ENCODE measurements around the gene SPPL2B. TPM values are rescaled to one million over a fixed set of nuclear protein-coding genes. Genes with fewer than 3 reads are reported as not detected.

Gene SPPL2B
- total RNA-seq, 5 donors from 2014 or later (not counting 1 experiment from before 2014, with no cell fraction given): 96.5 to 173 (median 133) TPM

GRCh38 chr19:2283835-2284507, 44.5 kb upstream of the SPPL2B start:
- H3K4me3 Mint-ChIP-seq: no peak overlapping the region
- H3K9me3 ChIP-seq: no peaks in the 10 kb centered on the region
- no peaks in the 10 kb centered on the region for H3K27me3 Mint-ChIP-seq
- no peaks in the 10 kb centered on the region for H3K36me3 ChIP-seq (ENCODE audit: control insufficient read depth in 2 of 2, extremely low read depth in 1 of 2, insufficient read depth in 1 of 2, low read length in 1 of 2)
- DNase-seq (no peak), ATAC-seq (replicated peaks in 1 of 4) (no peak)
- H3K27ac Mint-ChIP-seq: no peak overlapping the region
- POLR2A ChIA-PET: interaction anchor here in 1 of 2 donors (0.6 kb wide), 1 partner anchor 830 kb away, joined by 3 read pairs; no protein-coding TSS in a partner anchor
- H3K9me3 Mint-ChIP-seq: no peaks in the 10 kb centered on the region
- CTCF ChIA-PET: no interaction called here
- peaks cover 15 to 27% (median 24%) of the 10 kb centered on the region in 3 donors for H3K4me1 Mint-ChIP-seq
- WGBS (ENCODE audit: insufficient coverage): 100% methylated on average over 1 of the region's 8 CpGs
- no peak overlapping the region for H3K27ac ChIP-seq (ENCODE audit: low read length)
- peaks cover 7 to 34% of the 10 kb centered on the region in 2 experiments for H3K4me1 ChIP-seq (ENCODE audit: control insufficient read depth in 1 of 2, extremely low read depth in 1 of 2, insufficient read depth in 2 of 2, low read length in 2 of 2)
- no peak overlapping the region for H3K4me3 ChIP-seq (ENCODE audit: control insufficient read depth in 1 of 2, extremely low read depth in 1 of 2, low read length in 1 of 2)
- no peaks in the 10 kb centered on the region for H3K36me3 Mint-ChIP-seq
- no peaks in the 10 kb centered on the region for H3K27me3 ChIP-seq (replicated peaks in 1 of 2; ENCODE audit: control insufficient read depth in 2 of 2, extremely low read depth in 1 of 2, insufficient read depth in 2 of 2, low read length in 1 of 2)

- H3K27ac Mint-ChIP-seq: no peak overlapping the region
These were observed 41.9 kb upstream of the SPPL2B start for GRCh38 chr19:2286402-2287140.

GRCh38 chr19:2287585-2288337, 40.7 kb upstream of the SPPL2B start:
- Histone ChIP-seq H3K4me3 (ENCODE audit: control insufficient read depth in 1 of 2, extremely low read depth in 1 of 2, low read length in 1 of 2) (no peak overlapping the region), H3K9me3 (no peaks in the 10 kb centered on the region), H3K36me3 (ENCODE audit: control insufficient read depth in 2 of 2, extremely low read depth in 1 of 2, insufficient read depth in 1 of 2, low read length in 1 of 2) (no peaks in the 10 kb centered on the region), H3K27me3 (replicated peaks in 1 of 2; ENCODE audit: control insufficient read depth in 2 of 2, extremely low read depth in 1 of 2, insufficient read depth in 2 of 2, low read length in 1 of 2) (peaks cover 0 to 6% of the 10 kb centered on the region in 2 experiments), H3K27ac (ENCODE audit: low read length) (no peak overlapping the region), H3K4me1 (ENCODE audit: control insufficient read depth in 1 of 2, extremely low read depth in 1 of 2, insufficient read depth in 2 of 2, low read length in 2 of 2) (peaks cover 7 to 38% of the 10 kb centered on the region in 2 experiments)
- CTCF ChIA-PET: no interaction called here
- no peaks in the 10 kb centered on the region for H3K27me3 Mint-ChIP-seq
- POLR2A ChIA-PET: interaction anchor here (0.5 to 0.6 kb wide), 2 partner anchors 28 kb away, joined by 3 to 4 read pairs; no protein-coding TSS in a partner anchor
- ATAC-seq (replicated peaks in 1 of 4) (no peak), DNase-seq (no peak)
- H3K27ac Mint-ChIP-seq: peak overlapping the region; percentile 91 to 95
- no peaks in the 10 kb centered on the region for H3K9me3 Mint-ChIP-seq
- 81% methylated on average over 13 of the region's 13 CpGs for WGBS (ENCODE audit: insufficient coverage)
- no peak overlapping the region for H3K4me3 Mint-ChIP-seq
- H3K4me1 Mint-ChIP-seq: peaks cover 22 to 32% (median 22%) of the 10 kb centered on the region in 3 donors
- peaks cover 2% of the 10 kb centered on the region for H3K36me3 Mint-ChIP-seq

More at GRCh38 chr19:2286402-2287140, 41.9 kb upstream of the SPPL2B start:
- 99% methylated on average over 11 of the region's 20 CpGs for WGBS (ENCODE audit: insufficient coverage)
- peaks cover 14 to 44% of the 10 kb centered on the region in 2 experiments for H3K4me1 ChIP-seq (ENCODE audit: control insufficient read depth in 1 of 2, extremely low read depth in 1 of 2, insufficient read depth in 2 of 2, low read length in 2 of 2)
- no peaks in the 10 kb centered on the region for H3K9me3 Mint-ChIP-seq
- H3K4me3 Mint-ChIP-seq: no peak overlapping the region
- DNase-seq (no peak), ATAC-seq (replicated peaks in 1 of 4) (no peak)
- no peak overlapping the region for H3K4me3 ChIP-seq (ENCODE audit: control insufficient read depth in 1 of 2, extremely low read depth in 1 of 2, low read length in 1 of 2)
- ChIA-PET CTCF (no interaction called here), POLR2A (no interaction called here)
- H3K27ac ChIP-seq (ENCODE audit: low read length): no peak overlapping the region
- H3K4me1 Mint-ChIP-seq: peaks cover 23 to 38% (median 31%) of the 10 kb centered on the region in 3 donors
- H3K36me3 Mint-ChIP-seq: no peaks in the 10 kb centered on the region
- no peaks in the 10 kb centered on the region for H3K9me3 ChIP-seq
- H3K27me3 ChIP-seq (replicated peaks in 1 of 2; ENCODE audit: control insufficient read depth in 2 of 2, extremely low read depth in 1 of 2, insufficient read depth in 2 of 2, low read length in 1 of 2): peaks cover 0 to 6% of the 10 kb centered on the region in 2 experiments
- H3K36me3 ChIP-seq (ENCODE audit: control insufficient read depth in 2 of 2, extremely low read depth in 1 of 2, insufficient read depth in 1 of 2, low read length in 1 of 2): no peaks in the 10 kb centered on the region
- H3K27me3 Mint-ChIP-seq: no peaks in the 10 kb centered on the region

GRCh38 chr19:2288338-2288817, 40.1 kb upstream of the SPPL2B start:
- H3K27me3 Mint-ChIP-seq: no peaks in the 10 kb centered on the region
- Histone ChIP-seq H3K4me1 (ENCODE audit: control insufficient read depth in 1 of 2, extremely low read depth in 1 of 2, insufficient read depth in 2 of 2, low read length in 2 of 2) (peaks cover 7 to 35% of the 10 kb centered on the region in 2 experiments), H3K4me3 (ENCODE audit: control insufficient read depth in 1 of 2, extremely low read depth in 1 of 2, low read length in 1 of 2) (no peak overlapping the region), H3K27ac (ENCODE audit: low read length) (no peak overlapping the region), H3K36me3 (ENCODE audit: control insufficient read depth in 2 of 2, extremely low read depth in 1 of 2, insufficient read depth in 1 of 2, low read length in 1 of 2) (no peaks in the 10 kb centered on the region), H3K27me3 (replicated peaks in 1 of 2; ENCODE audit: control insufficient read depth in 2 of 2, extremely low read depth in 1 of 2, insufficient read depth in 2 of 2, low read length in 1 of 2) (peaks cover 0 to 6% of the 10 kb centered on the region in 2 experiments), H3K9me3 (no peaks in the 10 kb centered on the region)
- H3K36me3 Mint-ChIP-seq: peaks cover 4% of the 10 kb centered on the region
- POLR2A ChIA-PET: interaction anchor here in 1 of 2 donors (0.5 to 0.6 kb wide), 2 partner anchors 14 to 29 kb away, joined by 3 read pairs; no protein-coding TSS in a partner anchor
- 97% methylated on average over 15 of the region's 17 CpGs for WGBS (ENCODE audit: insufficient coverage)
- DNase-seq (no peak), ATAC-seq (replicated peaks in 1 of 4) (no peak)
- H3K9me3 Mint-ChIP-seq: no peaks in the 10 kb centered on the region
- peak overlapping the region; percentile 91 to 95 for H3K27ac Mint-ChIP-seq
- CTCF ChIA-PET: interaction anchor here in 1 of 2 donors (0.6 to 1.2 kb wide), 2 partner anchors 15 to 433 kb away, joined by 4 read pairs; no protein-coding TSS in a partner anchor
- H3K4me1 Mint-ChIP-seq: peaks cover 21 to 32% (median 24%) of the 10 kb centered on the region in 3 donors
- H3K4me3 Mint-ChIP-seq: peak overlapping the region; percentile 87 to 93 (median 87)

GRCh38 chr19:2288818-2289713, 39.4 kb upstream of the SPPL2B start:
- peaks cover 7 to 40% of the 10 kb centered on the region in 2 experiments for H3K4me1 ChIP-seq (ENCODE audit: control insufficient read depth in 1 of 2, extremely low read depth in 1 of 2, insufficient read depth in 2 of 2, low read length in 2 of 2)
- peaks cover 24 to 36% (median 28%) of the 10 kb centered on the region in 3 donors for H3K4me1 Mint-ChIP-seq
- no peaks in the 10 kb centered on the region for H3K36me3 ChIP-seq (ENCODE audit: control insufficient read depth in 2 of 2, extremely low read depth in 1 of 2, insufficient read depth in 1 of 2, low read length in 1 of 2)
- 53% methylated on average over 22 of the region's 28 CpGs for WGBS (ENCODE audit: insufficient coverage)
- peaks cover 0 to 6% of the 10 kb centered on the region in 2 experiments for H3K27me3 ChIP-seq (replicated peaks in 1 of 2; ENCODE audit: control insufficient read depth in 2 of 2, extremely low read depth in 1 of 2, insufficient read depth in 2 of 2, low read length in 1 of 2)
- no peaks in the 10 kb centered on the region for H3K27me3 Mint-ChIP-seq
- H3K27ac Mint-ChIP-seq: peak overlapping the region; percentile 91 to 95
- no peaks in the 10 kb centered on the region for H3K9me3 Mint-ChIP-seq
- no peaks in the 10 kb centered on the region for H3K9me3 ChIP-seq
- H3K4me3 ChIP-seq (ENCODE audit: control insufficient read depth in 1 of 2, extremely low read depth in 1 of 2, low read length in 1 of 2): peak overlapping the region; percentile 5 to 71
- peaks cover 7% of the 10 kb centered on the region for H3K36me3 Mint-ChIP-seq
- ChIA-PET CTCF (interaction anchor here in 1 of 2 donors (0.6 to 1.2 kb wide), 2 partner anchors 15 to 434 kb away, joined by 4 read pairs; no protein-coding TSS in a partner anchor), POLR2A (interaction anchor here in 1 of 2 donors (0.5 kb wide), 1 partner anchor 15 kb away, joined by 3 read pairs; no protein-coding TSS in a partner anchor)
- H3K27ac ChIP-seq (ENCODE audit: low read length): peak overlapping the region; percentile 47
- peak in 2 of 4 experiments; percentile 17 to 19 for ATAC-seq (replicated peaks in 1 of 4)
- H3K4me3 Mint-ChIP-seq: peak overlapping the region; percentile 87 to 93 (median 87)
- no peak for DNase-seq
